Measurements from ENCODE around the gene POLR3G.

Gene POLR3G

DNA sequence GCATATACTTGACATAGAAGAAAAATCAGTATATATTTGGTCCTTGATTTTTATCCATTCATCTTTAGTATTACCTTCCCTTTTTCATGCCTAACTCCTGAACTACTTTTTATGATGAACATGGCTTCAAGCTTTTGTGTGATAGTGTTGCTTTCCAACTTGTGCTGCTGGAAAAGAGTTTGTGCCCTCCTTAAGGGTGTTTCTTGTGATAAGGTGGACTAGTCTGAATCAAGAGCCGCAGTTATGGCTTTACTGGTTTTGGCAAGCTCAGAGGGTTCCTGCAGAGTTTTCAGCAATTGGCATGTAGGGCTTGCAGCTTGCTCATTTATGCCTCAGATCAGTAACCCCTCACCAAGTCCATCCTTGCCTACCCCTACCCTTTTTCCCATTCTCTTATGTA, 20.5 kb downstream of the POLR3G start:
- no peak for DNase-seq (ENCODE audit: low read depth in 2 of 2, low spot score in 1 of 2)

DNA sequence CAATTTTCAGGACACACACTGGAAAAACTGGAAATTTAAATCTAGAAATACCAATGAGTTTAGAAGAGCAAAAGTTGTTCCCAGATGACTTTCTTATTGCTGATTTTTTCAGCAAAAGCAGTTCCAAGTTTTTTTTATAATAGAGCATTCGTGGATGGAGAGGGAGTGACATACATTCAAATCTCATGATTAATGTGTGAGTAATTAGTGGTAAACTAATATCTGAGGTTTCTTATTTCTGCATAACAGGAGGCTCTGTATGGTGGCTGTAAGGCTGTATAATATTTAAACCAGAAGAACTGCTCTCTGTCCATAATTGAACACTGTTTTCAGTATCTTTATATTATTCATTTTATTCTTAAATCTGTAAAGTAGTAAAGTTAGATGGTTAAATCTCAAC, 28.9 kb downstream of the POLR3G start:
- no peak for DNase-seq (ENCODE audit: low read depth in 2 of 2, low spot score in 1 of 2)

DNA sequence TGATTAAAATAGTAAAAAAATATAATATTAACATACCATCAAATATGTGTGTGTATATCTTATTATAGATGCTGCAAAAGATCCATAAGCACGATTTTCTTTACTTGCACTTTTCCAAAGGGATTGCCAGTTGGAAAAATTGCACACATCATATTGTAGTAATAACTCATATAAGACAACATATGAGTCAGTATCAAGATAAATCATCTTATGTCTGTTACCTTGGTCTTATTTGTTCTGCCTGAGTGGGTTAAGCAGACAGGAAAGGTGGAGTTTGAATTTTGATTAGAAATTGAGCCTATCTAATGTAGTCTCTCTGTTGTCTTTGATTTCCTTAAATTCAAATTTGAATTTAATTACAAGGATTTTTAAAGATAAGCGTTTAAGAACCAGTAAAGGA, 30.1 kb downstream of the POLR3G start:
- no peak for DNase-seq (ENCODE audit: low read depth in 2 of 2, low spot score in 1 of 2)

DNA sequence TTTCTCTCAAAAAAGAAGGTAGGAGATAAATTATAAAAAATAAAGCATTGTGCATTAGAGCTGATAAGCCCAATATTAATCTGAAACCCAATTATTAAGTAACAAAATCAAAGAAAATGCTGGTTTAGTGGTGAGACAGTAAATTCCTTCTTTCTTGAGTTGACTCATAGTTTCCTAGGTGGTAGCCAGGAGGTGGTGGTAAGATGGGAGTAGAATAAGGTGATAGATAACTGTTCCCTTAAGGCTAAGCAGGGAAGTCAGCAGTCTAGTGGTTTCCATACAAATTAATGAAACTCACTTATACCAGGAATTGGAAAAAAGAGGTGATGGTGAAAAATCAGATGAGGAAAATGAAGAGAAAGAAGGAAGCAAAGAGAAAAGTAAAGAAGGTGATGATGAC, 31.6 kb downstream of the POLR3G start:
- no peak for DNase-seq (ENCODE audit: low read depth in 2 of 2, low spot score in 1 of 2)

DNA sequence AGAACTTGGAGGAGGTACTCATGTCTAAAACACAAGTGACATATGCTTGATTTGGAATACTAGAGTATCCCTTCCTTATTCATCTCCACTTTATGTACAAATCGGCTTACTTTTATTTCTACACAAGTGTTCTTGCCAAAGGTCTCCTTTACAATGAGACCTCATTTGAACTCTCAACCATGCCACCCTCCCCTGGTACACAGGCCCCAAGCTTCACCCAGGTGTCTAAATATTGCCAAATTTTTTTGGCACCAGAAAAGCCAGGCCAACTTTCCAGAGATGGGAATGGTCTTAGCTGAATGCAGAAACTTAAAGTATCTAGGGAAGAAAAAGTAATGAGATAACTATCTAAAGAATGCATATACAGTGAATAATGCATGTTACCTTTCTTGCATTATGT, 35.8 kb downstream of the POLR3G start:
- DNase-seq (ENCODE audit: low read depth in 2 of 2, low spot score in 1 of 2): no peak

DNA sequence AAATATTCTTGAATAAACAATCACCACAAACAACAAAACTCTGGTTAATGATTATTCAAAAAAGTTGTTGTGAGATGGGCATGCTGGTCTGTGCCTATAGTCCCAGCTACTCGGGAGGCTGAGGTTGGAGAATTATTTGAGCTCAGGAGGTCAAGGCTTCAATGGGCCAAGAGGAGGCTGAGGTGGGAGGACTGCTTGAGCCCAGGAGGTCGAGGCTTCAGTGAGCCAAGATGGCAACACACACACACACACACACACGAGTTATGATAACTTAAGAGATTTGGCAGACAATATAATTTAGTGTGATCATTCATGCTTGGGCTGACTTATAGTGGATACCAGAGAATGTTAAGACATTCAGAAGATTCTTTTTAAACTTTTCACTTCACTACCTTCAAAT, 39.9 kb downstream of the POLR3G start:
- no peak for DNase-seq (ENCODE audit: low read depth in 2 of 2, low spot score in 1 of 2)

DNA sequence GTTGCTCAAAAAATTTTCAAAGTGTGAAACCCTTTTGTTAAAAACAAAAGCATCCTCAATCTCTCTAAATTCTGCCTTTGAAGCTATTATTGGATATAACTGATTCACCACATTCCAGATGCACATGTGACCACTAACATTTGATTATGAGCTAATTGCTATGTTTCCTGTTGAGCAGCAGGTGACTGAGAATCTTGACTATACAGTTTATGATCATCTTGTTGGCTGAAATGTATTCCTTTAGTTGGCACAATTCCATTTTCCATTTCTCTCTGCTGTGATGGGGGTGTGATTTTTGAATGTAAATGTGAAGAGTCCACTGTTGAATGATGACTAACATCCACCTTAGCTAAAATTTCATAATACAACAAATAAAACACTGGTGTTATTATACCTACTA, 44.0 kb downstream of the POLR3G start:
- no peak for DNase-seq (ENCODE audit: low read depth in 2 of 2, low spot score in 1 of 2)

DNA sequence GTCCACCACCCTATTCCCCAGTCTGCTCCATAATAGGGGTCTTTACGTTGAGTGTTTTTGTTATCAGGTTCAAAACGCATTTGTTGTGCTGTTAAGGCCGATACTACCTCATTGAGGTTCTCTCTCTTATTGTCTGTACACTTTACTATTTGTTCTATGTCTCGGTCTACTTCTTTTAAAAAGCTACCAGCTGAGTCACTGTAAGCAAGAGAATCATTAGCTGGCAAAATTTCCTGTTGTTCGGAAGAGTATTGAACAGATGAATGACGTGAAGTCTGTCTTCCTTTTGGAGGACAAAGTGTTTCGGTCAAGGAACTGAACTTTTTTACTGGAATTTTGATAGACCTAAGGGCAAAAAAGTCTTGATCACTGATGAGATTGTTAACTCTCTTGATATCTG, 44.4 kb downstream of the POLR3G start:
- DNase-seq (ENCODE audit: low read depth in 2 of 2, low spot score in 1 of 2): no peak

DNA sequence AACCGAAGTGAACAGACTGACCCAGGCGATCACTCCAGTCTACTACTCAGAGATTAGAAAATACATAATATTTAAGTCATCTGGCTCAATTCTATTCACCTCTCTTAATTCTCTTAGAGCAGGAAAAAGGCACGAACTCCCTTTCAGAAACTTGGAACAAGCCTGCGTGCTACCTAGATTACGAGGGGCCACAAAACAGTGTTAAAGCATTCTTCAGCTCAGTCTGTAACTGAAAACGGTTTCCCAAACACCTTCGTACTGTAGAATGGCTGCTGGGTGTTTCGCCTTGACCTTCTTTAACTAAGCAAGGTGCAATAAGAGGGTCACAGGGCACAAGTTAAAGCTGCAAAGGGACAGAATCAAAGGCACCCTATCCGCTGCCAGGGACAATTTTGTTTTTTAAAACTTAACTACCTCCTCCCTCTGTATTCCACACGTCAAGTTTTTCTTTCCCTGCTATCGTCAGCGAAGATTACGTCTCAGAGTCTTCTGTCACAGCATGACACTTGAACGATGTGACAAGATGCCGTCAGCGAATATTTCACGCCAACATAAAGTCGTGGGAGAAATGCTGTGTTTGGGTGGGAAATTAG, 54.0 kb downstream of the POLR3G start:
- DNase-seq (ENCODE audit: low read depth in 2 of 2, low spot score in 1 of 2): peak in 1 of 2 donors; percentile 6

DNA sequence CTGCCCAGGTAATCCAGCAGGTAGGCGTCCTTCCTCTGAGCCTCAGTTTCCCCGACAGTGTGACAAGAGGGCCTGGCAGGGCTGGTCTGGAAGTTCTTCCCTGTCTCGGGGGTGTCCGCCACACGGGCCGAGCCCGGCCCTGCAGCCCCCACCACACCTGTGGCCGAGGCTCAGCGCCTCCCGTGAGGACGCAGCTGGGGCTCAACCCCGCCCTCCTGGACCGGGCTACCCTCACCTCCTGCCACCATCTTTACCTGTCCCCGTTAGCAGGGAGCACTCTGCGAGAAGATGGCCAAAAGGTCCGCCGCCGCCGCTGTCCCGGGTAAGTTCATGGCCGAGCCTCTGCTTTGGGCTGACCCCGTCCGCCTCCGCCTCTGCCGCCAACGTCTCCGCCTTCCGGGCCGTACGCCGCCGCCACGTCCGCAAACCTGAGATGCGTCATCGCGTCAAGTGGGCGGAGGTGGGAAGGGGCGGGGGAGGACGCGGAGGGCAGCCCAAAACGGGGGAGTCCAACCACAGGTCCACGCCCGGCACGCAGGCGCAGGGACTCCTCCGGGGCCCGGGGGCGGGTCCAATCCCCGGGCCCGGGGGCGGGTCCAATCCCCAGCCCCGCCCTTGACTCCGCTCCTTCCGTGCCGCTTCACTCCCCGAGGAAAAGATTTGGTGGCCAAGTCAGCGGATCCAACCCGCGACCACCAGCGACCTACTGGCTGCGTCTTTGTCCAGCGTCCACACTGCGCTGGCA, 54.7 kb downstream of the POLR3G start, which contains the start of gene LYSMD3:
TSS of gene LYSMD3 (minus strand) at position 391 of the 745 bp plus-strand sequence. CDS start 4,295 bp downstream, outside the sequence.
- peak; percentile 94 for DNase-seq (ENCODE audit: low read depth in 2 of 2, low spot score in 1 of 2)

DNA sequence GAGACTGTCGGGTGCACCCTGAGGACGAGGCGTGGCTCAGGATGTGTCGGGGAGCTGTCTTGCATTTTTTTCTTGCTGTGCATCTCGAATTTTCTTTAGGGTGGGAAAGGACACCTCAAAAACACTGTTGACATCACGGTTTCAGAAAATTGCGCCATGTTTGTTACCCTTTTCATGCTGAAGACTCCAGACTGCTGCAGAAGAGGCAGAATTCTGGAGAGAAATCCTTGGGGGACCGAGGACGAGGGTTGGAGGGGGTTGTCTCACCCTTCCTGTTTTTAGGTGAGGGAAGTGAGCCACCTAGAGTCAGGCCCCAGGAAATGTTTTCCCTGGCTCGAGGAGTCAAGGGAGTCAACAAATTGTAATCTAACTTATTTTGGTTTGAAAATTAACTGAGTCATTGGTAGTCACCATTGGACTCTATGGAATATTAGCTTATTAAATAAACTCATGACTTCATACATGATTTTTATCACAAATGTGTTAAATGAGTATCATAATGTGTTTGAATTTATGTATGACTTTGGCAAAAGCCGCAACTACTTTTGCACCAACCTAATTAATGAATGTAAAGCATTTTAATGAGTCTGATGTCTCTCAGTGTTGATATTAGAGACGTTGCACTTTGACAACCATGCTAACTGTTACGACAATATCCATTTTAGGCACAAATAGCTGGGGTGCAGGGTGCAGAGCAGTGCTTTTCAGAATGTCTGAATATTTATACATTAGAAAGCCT, 55.4 kb downstream of the POLR3G start:
- DNase-seq (ENCODE audit: low read depth in 2 of 2, low spot score in 1 of 2): peak; percentile 26 to 32

DNA sequence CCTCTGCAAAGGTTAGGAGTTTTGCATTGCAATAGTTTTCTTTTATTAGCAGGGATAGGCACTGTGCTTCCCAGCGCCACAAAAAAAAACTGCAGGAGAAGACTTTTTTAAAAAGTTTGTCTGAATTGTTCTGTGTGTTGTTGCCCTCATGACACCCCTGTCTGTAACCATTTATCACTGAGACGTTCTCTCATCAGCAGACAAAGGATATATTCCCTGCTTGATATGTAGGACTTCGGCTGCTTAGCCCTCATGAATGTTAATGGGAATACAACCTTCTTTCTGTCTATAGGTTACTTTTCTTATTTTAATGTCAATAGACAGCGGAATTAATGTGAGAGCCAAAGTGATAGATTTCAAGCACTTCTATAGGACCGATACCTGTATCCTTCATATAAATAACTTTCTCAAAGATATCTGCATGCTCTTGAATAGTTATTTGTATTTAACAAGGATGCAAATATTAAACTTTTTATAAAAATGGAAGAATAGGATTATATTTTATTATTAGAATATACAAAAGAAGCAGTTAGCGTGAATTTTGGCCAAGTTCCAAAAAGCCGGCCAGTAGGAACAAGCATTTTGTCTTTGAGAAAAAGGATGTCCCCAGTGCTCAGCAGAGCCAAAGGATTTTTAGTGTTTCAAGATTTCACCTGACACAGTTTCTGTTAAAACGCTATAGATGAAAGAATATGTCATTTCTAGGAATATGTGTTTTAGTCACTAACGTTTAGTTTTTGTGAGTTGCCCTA, 56.2 kb downstream of the POLR3G start:
- DNase-seq (ENCODE audit: low read depth in 2 of 2, low spot score in 1 of 2): no peak

DNA sequence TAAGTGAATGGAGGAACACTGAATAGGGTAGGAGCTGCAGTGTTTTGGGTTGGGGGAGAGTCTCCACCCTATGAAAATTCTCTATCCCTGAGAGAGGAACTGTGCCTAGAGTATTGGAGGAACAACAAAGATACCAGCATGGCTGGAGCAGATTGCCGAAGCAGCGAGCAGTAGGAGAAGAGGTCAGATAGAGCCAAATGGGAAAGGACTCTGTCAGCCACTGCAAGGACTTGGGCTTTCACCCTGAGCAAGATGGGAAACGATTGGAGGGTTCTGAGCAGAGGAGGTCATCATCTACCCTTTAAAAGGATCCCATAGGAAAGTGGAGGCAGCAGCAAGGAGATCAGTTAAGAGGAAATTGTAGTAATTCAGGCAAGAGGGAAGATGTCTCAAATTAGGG, 59.1 kb downstream of the POLR3G start:
- DNase-seq (ENCODE audit: low read depth in 2 of 2, low spot score in 1 of 2): no peak

DNA sequence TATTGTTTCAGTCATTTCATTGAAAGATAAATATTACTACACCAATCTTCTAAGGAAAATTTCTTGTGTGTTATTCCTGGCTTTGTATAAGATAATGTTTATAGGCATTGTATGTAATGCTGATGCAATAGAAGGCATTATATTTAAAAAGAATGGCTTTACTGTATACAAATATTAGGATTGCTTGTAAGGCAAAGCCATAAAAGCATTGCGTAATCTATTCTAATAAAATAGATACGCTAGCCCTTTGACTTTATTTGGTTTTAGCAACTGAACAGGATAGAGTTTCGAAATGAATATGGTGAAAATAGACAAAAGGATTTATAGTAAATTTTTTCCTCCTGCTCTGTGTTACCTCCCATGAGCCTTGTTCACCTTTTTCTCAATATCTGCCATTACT, 60.3 kb downstream of the POLR3G start:
- DNase-seq (ENCODE audit: low read depth in 2 of 2, low spot score in 1 of 2): no peak

DNA sequence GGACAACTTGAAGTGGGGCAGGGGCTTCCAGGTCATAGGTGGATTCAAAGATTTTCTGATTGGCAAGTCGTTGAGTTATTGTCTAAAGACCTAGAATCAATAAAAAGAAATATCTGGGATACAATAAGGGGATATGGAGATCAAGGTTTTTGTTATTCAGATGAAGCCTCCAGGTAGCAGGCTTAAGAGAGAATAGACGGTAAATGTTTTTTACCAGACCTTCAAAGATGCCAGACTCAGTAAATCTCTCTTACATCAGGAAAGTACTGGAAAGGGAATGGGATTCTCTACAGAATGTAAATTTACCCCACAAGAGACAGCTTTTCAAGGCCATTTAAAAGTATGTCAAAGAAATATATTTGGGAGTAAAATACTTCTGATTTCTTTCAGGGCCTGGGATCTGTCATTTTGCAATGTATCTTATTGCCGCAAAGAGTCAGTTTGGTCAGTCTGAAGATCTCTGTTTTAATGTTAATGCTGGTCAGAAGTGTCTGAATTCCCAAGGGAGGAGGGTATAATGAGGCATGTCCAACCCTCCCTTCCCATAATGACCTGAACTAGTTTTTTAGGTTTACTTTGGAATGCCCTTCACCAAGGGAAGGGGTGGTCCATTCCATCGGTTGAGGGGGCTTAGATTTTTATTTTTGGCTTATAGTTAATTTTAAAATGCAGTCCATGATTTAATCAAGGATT, 68.3 kb downstream of the POLR3G start:
- no peak for DNase-seq (ENCODE audit: low read depth in 2 of 2, low spot score in 1 of 2)

DNA sequence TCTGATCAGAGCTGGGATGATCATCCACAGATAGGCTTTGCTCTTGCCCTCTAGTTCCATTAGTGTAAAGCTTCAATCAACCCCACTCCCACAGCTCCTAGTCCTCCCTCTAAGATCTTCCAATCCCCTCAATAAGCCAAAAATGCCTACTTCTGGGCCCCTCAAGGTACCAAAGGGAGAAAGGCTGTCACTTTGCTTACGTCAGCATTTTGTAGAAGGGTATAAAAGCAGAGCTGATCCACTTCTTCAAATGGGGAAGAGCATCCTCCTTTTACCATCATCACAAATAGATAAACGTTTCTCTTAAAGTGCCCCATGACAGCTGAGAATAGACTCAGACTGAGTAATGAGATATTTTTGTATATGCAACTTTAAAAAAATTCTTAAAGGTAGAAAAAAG, 70.8 kb downstream of the POLR3G start:
- no peak for DNase-seq (ENCODE audit: low read depth in 2 of 2, low spot score in 1 of 2)

DNA sequence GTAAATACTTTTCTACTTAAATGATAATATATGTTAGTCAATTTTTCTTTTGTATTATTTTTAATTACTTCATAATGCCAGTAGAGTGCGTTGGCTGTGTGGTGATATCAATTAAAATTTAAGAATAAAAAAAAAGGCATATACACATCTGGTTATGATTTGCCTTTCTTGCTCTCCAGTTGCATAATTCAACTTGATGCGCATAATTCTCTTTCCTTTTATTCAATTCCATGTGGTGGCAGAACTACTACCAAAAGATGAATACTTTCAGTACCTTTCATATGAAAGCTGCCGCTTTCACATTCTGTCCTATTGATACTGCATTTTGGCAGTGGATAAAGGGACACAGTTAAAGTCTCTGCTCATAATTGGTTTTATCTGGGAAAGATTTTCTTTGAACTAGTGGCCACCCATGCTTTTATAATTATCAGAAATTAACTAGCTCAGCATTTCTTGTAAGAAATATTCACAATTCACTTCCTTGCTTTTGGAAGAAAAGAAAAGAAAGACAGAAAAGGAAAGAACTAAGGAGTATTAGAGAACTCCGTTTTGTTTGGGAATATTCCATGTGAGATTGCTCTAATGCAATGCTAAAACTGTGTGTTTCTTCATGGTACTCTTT, 71.7 kb downstream of the POLR3G start:
- no peak for DNase-seq (ENCODE audit: low read depth in 2 of 2, low spot score in 1 of 2)

DNA sequence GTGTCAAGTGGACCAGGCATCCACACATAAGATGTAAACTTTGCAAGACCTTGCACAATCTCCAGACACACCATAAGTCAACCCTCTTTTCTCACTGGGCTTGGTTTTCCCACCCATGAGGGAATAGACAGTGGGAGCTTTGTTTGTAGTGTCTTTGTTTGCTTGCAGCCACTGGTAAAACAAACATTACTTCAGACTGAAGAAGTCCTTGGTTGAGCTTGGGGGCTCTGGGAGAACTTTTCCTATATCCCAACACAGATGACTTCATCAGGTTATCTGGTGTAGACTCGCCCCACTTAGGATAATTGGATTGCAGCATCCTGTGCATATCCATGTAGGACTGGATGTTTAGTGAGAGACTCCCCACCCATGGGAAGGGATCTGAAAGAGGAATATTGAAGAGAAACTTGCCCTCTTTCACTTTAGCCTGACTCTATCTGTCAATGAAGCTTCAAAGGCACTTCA, 72.4 kb downstream of the POLR3G start:
- DNase-seq (ENCODE audit: low read depth in 2 of 2, low spot score in 1 of 2): no peak

DNA sequence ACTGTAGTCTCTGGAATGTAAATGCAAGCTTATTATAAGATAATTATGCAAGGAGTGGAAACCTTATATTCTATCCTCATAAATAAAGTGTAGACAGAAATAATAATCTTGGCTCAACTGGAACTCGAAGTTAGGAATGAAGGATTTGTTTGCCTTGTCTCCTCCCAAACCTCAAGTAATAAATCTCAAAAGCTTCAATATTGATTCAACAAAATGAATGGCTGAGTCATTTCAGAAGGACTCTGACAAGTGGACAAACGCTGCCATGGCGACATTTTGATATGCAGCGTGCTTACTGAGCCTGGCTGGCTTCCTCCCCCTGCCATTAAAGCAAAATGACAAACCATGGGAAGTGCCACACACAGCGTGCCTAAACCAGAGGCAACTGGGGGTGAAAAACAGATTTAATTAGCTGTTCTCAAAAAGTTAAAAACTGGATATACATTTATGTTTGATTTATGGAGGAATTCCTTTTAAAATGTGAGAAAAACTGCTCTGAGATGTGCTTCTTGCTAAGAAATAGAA, 73.5 kb downstream of the POLR3G start:
- DNase-seq (ENCODE audit: low read depth in 2 of 2, low spot score in 1 of 2): no peak

DNA sequence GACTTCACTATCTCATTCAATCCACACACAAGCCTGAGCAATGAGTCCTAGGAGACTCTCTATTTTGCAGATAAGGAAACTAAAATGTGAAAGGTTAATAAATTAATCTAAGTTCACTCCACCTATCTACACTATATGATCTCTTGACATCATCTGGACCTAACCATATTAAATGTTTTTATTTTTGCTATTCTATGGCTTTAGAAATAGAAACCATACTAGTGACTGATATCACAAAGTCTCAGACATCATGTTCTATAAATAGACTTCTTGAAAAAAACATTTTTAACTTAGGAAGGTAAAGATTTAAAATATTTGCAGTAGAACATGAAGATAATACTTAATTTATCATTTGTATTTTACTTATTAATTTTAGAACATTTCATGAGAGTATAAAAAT, 74.6 kb downstream of the POLR3G start:
- no peak for DNase-seq (ENCODE audit: low read depth in 2 of 2, low spot score in 1 of 2)

Measured in stimulated activated CD8-positive, alpha-beta memory T cell treated with anti-CD3 and anti-CD28 coated beads, Interleukin-4, amount 100 ng/mL, for 4 hours (primary cell).